HCT116 (cell line): ENCODE measurements around the gene PTPN21. TPM values are rescaled to one million over a fixed set of nuclear protein-coding genes. Genes with fewer than 3 reads are reported as not detected.
A peak's percentile ranks its signal among the peaks of the same experiment; 100 is the strongest.

ENCODE experiments used
- ATAC-seq: fragments of 200-7000 bp; cut with Tn5 transposase; 2 replicates; pipeline ENCODE4 v1.9.1; 2020; ENCODE audit warnings: mild to moderate bottlenecking, moderate library complexity
- BruUV-seq: library from RNA; stranded (reverse); fragments of 400-500 nt; replicated peaks from 2 replicates; lab custom pipeline; 2021; lab: Mats Ljungman, UMichigan
- CTCF ChIA-PET: fragments of 300-600 bp; sonication (Branson Sonifier 250); formaldehyde crosslinking; loops from one replicate; lab custom pipeline; 2021; ENCODE audit warnings: antibody characterized with exemption; lab: Charles Lee
- POLR2A ChIA-PET: fragments of 300-600, 350-600 bp; sonication (Branson Sonifier 250); formaldehyde crosslinking; loops from one replicate; lab custom pipeline; 2021; ENCODE audit warnings: antibody characterized with exemption; lab: Charles Lee
- RAD21 ChIA-PET, 2 experiments: fragments of 300-600 bp; sonication (Branson Sonifier 250); formaldehyde crosslinking; loops; one replicate each; lab custom pipeline; 2023; ENCODE audit warnings: low total read pairs in 2 of 2; ENCODE audit not compliant: uncharacterized antibody in 2 of 2, unreplicated experiment in 2 of 2, low non-redundant PET in 1 of 2; lab: Charles Lee
- DNase-seq: peaks from one replicate; pipeline ENCODE4 v3.0.0-alpha.2; 2010; ENCODE audit warnings: low read depth, low spot score
- H2AFZ ChIP-seq: fragments of 200-600 bp; shearing (Covaris generic), sonication (generic); 2 replicates; pipeline ENCODE4 v1.6.1; 2017; ENCODE audit warnings: low read depth, mixed run types, mixed read lengths, antibody characterized with exemption, low read length; ENCODE audit not compliant: poor library complexity, severe bottlenecking
- H3K27ac ChIP-seq: 2 replicates; pipeline ENCODE4 v1.5.1; 2012; ENCODE audit warnings: low read depth, low read length
- H3K27me3 ChIP-seq: fragments of 200-600 bp; sonication (generic); 2 replicates; pipeline ENCODE4 v1.6.1; 2016; ENCODE audit warnings: mixed run types, low read length, mixed read lengths; ENCODE audit not compliant: insufficient read depth
- H3K36me3 ChIP-seq, 2 experiments: fragments of 200-500 bp in 1 of 2; fragments of 200-600 bp in 1 of 2; sonication (Bioruptor generic) in 1 of 2; sonication (generic) in 1 of 2; 2 replicates each; pipeline versions ENCODE4 v1.5.1 to v1.6.1; 2014 to 2016; ENCODE audit warnings: low read length in 2 of 2, inconsistent platforms in 1 of 2, mixed read lengths in 1 of 2, mixed run types in 1 of 2; ENCODE audit not compliant: insufficient read depth in 2 of 2, control insufficient read depth in 1 of 2
- H3K4me1 ChIP-seq, 2 experiments: fragments of 200-600 bp in 1 of 2; sonication (generic) in 1 of 2; 2 replicates each; pipeline versions ENCODE4 v1.5.1 to v1.6.1; 2012 to 2017; ENCODE audit warnings: low read length in 2 of 2, inconsistent platforms in 1 of 2, mild to moderate bottlenecking in 1 of 2, mixed read lengths in 1 of 2, mixed run types in 1 of 2, moderate library complexity in 1 of 2; ENCODE audit not compliant: insufficient read depth in 2 of 2, control insufficient read depth in 1 of 2
- H3K4me2 ChIP-seq: fragments of 200-600 bp; sonication (generic); 2 replicates; pipeline ENCODE4 v1.6.1; 2017; ENCODE audit warnings: mixed run types, low read length, mixed read lengths
- H3K4me3 ChIP-seq, 2 experiments: fragments of 200-600 bp in 1 of 2; sonication (generic) in 1 of 2; replicated peaks in 1 of 2; 2 replicates each; pipeline ENCODE4 v1.5.1; 2011 to 2016; ENCODE audit warnings: low read length in 2 of 2, control low read depth in 1 of 2, low read depth in 1 of 2, mild to moderate bottlenecking in 1 of 2, mixed read lengths in 1 of 2, mixed run types in 1 of 2
- H3K79me2 ChIP-seq: fragments of 200-600 bp; sonication (generic); 2 replicates; pipeline ENCODE4 v1.6.1; 2017; ENCODE audit warnings: mild to moderate bottlenecking, mixed run types, low read length, moderate library complexity, mixed read lengths; ENCODE audit not compliant: insufficient read depth
- H3K9ac ChIP-seq: fragments of 200-600 bp; sonication (generic); 2 replicates; pipeline ENCODE4 v1.6.1; 2016; ENCODE audit warnings: low read length, mixed read lengths
- H3K9me2 ChIP-seq: fragments of 200-600 bp; sonication (generic), shearing (Covaris generic); 2 replicates; pipeline ENCODE4 v1.6.1; 2017; ENCODE audit warnings: mixed run types, mild to moderate bottlenecking, moderate library complexity; ENCODE audit not compliant: insufficient read depth
- H3K9me3 ChIP-seq, 2 experiments: fragments of 200-500 bp in 1 of 2; fragments of 200-600 bp in 1 of 2; sonication (Bioruptor generic) in 1 of 2; sonication (generic) in 1 of 2; 2 replicates each; pipeline ENCODE4 v1.6.1; 2014 to 2017; ENCODE audit warnings: low read length in 2 of 2, mixed read lengths in 2 of 2, inconsistent platforms in 1 of 2, low read depth in 1 of 2, mild to moderate bottlenecking in 1 of 2, mixed run types in 1 of 2, moderate library complexity in 1 of 2; ENCODE audit not compliant: control insufficient read depth in 1 of 2, insufficient read depth in 1 of 2
- H4K20me1 ChIP-seq: fragments of 200-600 bp; sonication (generic), shearing (Covaris generic); 2 replicates; pipeline ENCODE4 v1.6.1; 2017; ENCODE audit warnings: mixed run types, mild to moderate bottlenecking, moderate library complexity; ENCODE audit not compliant: insufficient read depth
- EZH2 ChIP-seq: fragments of 200-600 bp; sonication (generic); IDR thresholded peaks from 2 replicates; pipeline ENCODE4 v1.6.1; 2017; ENCODE audit warnings: antibody characterized with exemption, mixed run types
- EZH2phosphoT487 ChIP-seq: fragments of 200-600 bp; IDR thresholded peaks from 2 replicates; pipeline ENCODE4 v1.6.1; 2018; ENCODE audit warnings: antibody characterized with exemption, borderline replicate concordance
- JUND ChIP-seq: IDR thresholded peaks from 2 replicates; pipeline ENCODE4 v1.6.1; 2012
- MAX ChIP-seq: IDR thresholded peaks from 2 replicates; pipeline ENCODE4 v1.6.1; 2012
- REST ChIP-seq: IDR thresholded peaks from 2 replicates; pipeline ENCODE4 v1.6.1; 2012; ENCODE audit warnings: low read depth
- SIN3A ChIP-seq: IDR thresholded peaks from 2 replicates; pipeline ENCODE4 v1.6.1; 2012; ENCODE audit warnings: low read depth
- TCF7L2 ChIP-seq: IDR thresholded peaks from 2 replicates; pipeline ENCODE4 v1.7.0; 2011; ENCODE audit warnings: borderline replicate concordance, inconsistent platforms; ENCODE audit not compliant: insufficient read depth, insufficient read length; ENCODE audit errors: extremely low read depth
- intact Hi-C: fragments of 100-400 bp; cut with micrococcal nuclease; formaldehyde crosslinking; loops from 2 replicates; pipeline ENCODE4 v1.10.0; 2022
- total RNA-seq: library from RNA; stranded (reverse); gene quantifications from one replicate; pipeline ENCODE4 v1.2.1, GENCODE V29; 2021; ENCODE audit not compliant: unreplicated experiment
- TF ChIP-seq, protein P1 (sequence below), 3 experiments: fragments of 200-600 bp in 1 of 3; sonication (generic) in 1 of 3; IDR thresholded peaks in 2 of 3; conservative IDR thresholded peaks in 1 of 3; 2 replicates each; pipeline ENCODE4 v1.5.1; 2012 to 2017; ENCODE audit warnings: low read depth in 2 of 3, low read length in 2 of 3, antibody characterized with exemption in 1 of 3, borderline replicate concordance in 1 of 3, control low read depth in 1 of 3, mild to moderate bottlenecking in 1 of 3, mixed read lengths in 1 of 3, mixed run types in 1 of 3, moderate library complexity in 1 of 3; ENCODE audit not compliant: insufficient read depth in 1 of 3

The PTPN21 gene
- total RNA-seq, 1 experiment from 2014 or later = 7.6 TPM

DNA sequence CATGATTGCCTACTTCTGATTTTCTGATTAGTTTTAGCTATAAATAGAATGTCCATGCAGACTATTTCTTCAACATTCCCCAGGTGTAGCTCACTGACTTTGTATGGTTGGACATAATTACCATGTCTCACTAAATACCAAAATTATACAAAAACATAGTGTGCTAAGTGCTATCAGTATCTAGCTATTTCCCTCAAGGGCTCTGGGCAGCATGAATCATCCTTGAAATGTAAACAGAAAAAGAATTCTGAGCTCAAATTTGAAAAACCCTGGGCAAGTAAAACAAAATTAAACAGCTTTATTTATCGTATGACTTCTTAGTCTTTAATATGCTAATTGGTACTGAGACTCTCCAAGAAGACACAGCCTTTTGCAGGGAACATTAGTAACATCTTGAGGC lies 86.4 kb downstream of the PTPN21 start (continued):
- TF ChIP-seq REST = no peak
- TF ChIP-seq TCF7L2 = no peak
- TF ChIP-seq EZH2 = no peak
- TF ChIP-seq, all 23 proteins: peak for 0

DNA sequence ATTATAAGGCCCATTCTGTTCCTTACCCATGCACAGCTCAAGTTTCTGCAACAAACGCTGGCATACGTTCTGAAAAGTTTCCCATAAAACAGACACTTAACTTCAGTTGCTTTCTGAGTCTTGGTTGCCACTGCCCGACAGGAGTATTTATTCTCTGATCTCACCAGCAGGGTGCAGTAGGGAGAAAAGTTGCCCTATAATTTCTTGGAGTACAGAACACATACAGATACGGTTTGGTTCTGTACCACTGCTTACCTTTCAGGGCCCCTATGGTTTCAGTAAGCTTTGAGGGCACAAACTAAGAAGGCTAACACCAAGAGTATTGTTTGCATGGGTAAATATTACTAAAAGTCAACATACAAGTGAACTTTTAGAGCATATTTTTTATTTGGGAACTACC lies 91.5 kb downstream of the PTPN21 start:
- TF ChIP-seq MAX (no peak), EZH2phosphoT487 (no peak), SIN3A (no peak), JUND (no peak)
- TF ChIP-seq, protein P1, sequence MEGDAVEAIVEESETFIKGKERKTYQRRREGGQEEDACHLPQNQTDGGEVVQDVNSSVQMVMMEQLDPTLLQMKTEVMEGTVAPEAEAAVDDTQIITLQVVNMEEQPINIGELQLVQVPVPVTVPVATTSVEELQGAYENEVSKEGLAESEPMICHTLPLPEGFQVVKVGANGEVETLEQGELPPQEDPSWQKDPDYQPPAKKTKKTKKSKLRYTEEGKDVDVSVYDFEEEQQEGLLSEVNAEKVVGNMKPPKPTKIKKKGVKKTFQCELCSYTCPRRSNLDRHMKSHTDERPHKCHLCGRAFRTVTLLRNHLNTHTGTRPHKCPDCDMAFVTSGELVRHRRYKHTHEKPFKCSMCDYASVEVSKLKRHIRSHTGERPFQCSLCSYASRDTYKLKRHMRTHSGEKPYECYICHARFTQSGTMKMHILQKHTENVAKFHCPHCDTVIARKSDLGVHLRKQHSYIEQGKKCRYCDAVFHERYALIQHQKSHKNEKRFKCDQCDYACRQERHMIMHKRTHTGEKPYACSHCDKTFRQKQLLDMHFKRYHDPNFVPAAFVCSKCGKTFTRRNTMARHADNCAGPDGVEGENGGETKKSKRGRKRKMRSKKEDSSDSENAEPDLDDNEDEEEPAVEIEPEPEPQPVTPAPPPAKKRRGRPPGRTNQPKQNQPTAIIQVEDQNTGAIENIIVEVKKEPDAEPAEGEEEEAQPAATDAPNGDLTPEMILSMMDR (IDR thresholded peaks at IDR 0.05 in 2 of 3, conservative IDR thresholded peaks at IDR 0.05 in 1 of 3; ENCODE audit: borderline replicate concordance in 1 of 3, insufficient read depth in 1 of 3, low read depth in 2 of 3, low read length in 2 of 3) = peak in 2 of 3 experiments; percentile 54 to 64; a peak in 4 of 6 replicates
- no peak overlapping the region for H3K27ac ChIP-seq
- ATAC-seq (peak; percentile 75), DNase-seq (peak; percentile 12)
- no peak overlapping the region for H2AFZ ChIP-seq
- ChIA-PET CTCF (interaction anchor here (1.0 kb wide), 1 partner anchor 274 kb away, joined by 3 read pairs; no protein-coding TSS in a partner anchor), POLR2A (no interaction called here), RAD21 (no interaction called here)
- H3K79me2 ChIP-seq = no peaks in the 10 kb centered on the region
- no peaks in the 10 kb centered on the region for H3K9me3 ChIP-seq
- no TSS peak for BruUV-seq
- intact Hi-C loops = no loop called here
- no peaks in the 10 kb centered on the region for H3K9me2 ChIP-seq
- no peaks in the 10 kb centered on the region for H3K4me1 ChIP-seq
- H4K20me1 ChIP-seq = no peaks in the 10 kb centered on the region
- H3K27me3 ChIP-seq = no peaks in the 10 kb centered on the region
- H3K4me2 ChIP-seq = no peak overlapping the region
- no peak overlapping the region for H3K4me3 ChIP-seq
- H3K9ac ChIP-seq = no peak overlapping the region
- H3K36me3 ChIP-seq = no peaks in the 10 kb centered on the region
